K562 (cell line): ENCODE data around the gene SAV1. TPM values are rescaled to one million over a fixed set of nuclear protein-coding genes. Genes with fewer than 3 reads are reported as not detected.

Experiments
- ATAC-seq: fragments of 200-7000 bp; cut with Tn5 transposase; 3 replicates; pipeline ENCODE4 v1.9.1; 2020; ENCODE audit warnings: moderate library complexity
- BruUV-seq: library from RNA; stranded (reverse); fragments of 400-500 nt; replicated peaks from 2 replicates; lab custom pipeline; 2021; lab: Mats Ljungman, UMichigan
- CTCF ChIA-PET: fragments of 300-600 bp; formaldehyde crosslinking; extraction: SDS; loops from one replicate; lab custom pipeline; 2021; ENCODE audit warnings: low intra/inter-chr PET ratio; lab: Yijun Ruan, JAX
- POLR2A ChIA-PET: fragments of 300-600, 350-650 bp; sonication (Branson Sonifier 250); formaldehyde crosslinking; extraction: SDS; loops from one replicate; lab custom pipeline; 2021; ENCODE audit warnings: antibody characterized with exemption, inconsistent platforms; lab: Yijun Ruan, JAX
- DNase-seq, 4 experiments: peaks; one replicate each; pipeline versions ENCODE4 v3.0.0 to v3.0.0-alpha.2; 2011 to 2018; ENCODE audit warnings: low spot score in 3 of 4, mixed read lengths in 3 of 4; ENCODE audit errors: extremely low read depth in 1 of 4
- FAIRE-seq: peaks from 2 replicates; lab custom pipeline; 2011; peaks lifted over from hg19 to GRCh38; lab: Jason Lieb, UNC
- H2AFZ ChIP-seq: 2 replicates; pipeline ENCODE4 v1.6.0; 2011; ENCODE audit warnings: low read depth, low read length, control low read depth, inconsistent platforms
- H3K27ac ChIP-seq: fragments of 200-600 bp; 3 replicates; pipeline ENCODE4 v1.8.0; 2011; ENCODE audit warnings: low read depth, mild to moderate bottlenecking, control low read depth, inconsistent platforms, low read length, moderate library complexity, mixed read lengths; ENCODE audit errors: extremely low read depth
- H3K27me3 ChIP-seq, 2 experiments: fragments of 300-600 bp in 1 of 2; 2 replicates in 1 of 2; 3 replicates in 1 of 2; pipeline versions ENCODE4 v1.6.0 to v1.8.0; 2011; ENCODE audit warnings: inconsistent platforms in 2 of 2, low read length in 2 of 2, mild to moderate bottlenecking in 1 of 2, mixed read lengths in 1 of 2, moderate library complexity in 1 of 2; ENCODE audit not compliant: control insufficient read depth in 2 of 2, insufficient read depth in 2 of 2
- H3K36me3 ChIP-seq: fragments of 300-600 bp; 3 replicates; pipeline ENCODE4 v1.8.0; 2011; ENCODE audit warnings: mild to moderate bottlenecking, low read length, inconsistent platforms; ENCODE audit not compliant: control insufficient read depth, insufficient read depth
- H3K4me1 ChIP-seq, 2 experiments: fragments of 200-600 bp in 1 of 2; replicated peaks in 1 of 2; 2 replicates in 1 of 2; 3 replicates in 1 of 2; pipeline versions ENCODE4 v1.5.1 to v1.8.0; 2011; ENCODE audit warnings: inconsistent platforms in 2 of 2, low read length in 2 of 2, mild to moderate bottlenecking in 1 of 2, mixed read lengths in 1 of 2, moderate library complexity in 1 of 2; ENCODE audit not compliant: control insufficient read depth in 2 of 2, insufficient read depth in 2 of 2
- H3K4me2 ChIP-seq: 2 replicates; pipeline ENCODE4 v1.6.1; 2011; ENCODE audit warnings: low read length, control low read depth, inconsistent platforms, mixed read lengths; ENCODE audit not compliant: insufficient read depth
- H3K4me3 ChIP-seq: fragments of 200-600 bp; sonication (generic), shearing (Covaris generic); 2 replicates; pipeline ENCODE4 v1.5.1; 2016; ENCODE audit warnings: control low read depth, inconsistent platforms
- H3K79me2 ChIP-seq: fragments of 200-600 bp; 3 replicates; pipeline ENCODE4 v1.8.0; 2011; ENCODE audit warnings: low read length, inconsistent platforms; ENCODE audit not compliant: control insufficient read depth, insufficient read depth
- H3K9ac ChIP-seq, 2 experiments: 2 replicates each; pipeline versions ENCODE4 v1.6.0 to v1.6.1; 2011; ENCODE audit warnings: low read depth in 2 of 2, low read length in 2 of 2, control low read depth in 1 of 2, inconsistent platforms in 1 of 2, mild to moderate bottlenecking in 1 of 2, mixed read lengths in 1 of 2; ENCODE audit not compliant: insufficient read depth in 1 of 2
- H3K9me1 ChIP-seq: one replicate; pipeline ENCODE4 v1.6.0; 2011; ENCODE audit warnings: inconsistent platforms, mild to moderate bottlenecking, low read length, moderate library complexity; ENCODE audit not compliant: control insufficient read depth, insufficient read depth
- H3K9me3 ChIP-seq: replicated peaks from 2 replicates; pipeline ENCODE4 v1.5.1; 2011; ENCODE audit warnings: low read depth, low read length, inconsistent platforms; ENCODE audit not compliant: control insufficient read depth, insufficient read depth
- H4K20me1 ChIP-seq: replicated peaks from 2 replicates; pipeline ENCODE4 v1.6.1; 2011; ENCODE audit warnings: low read length, inconsistent platforms, mixed read lengths; ENCODE audit not compliant: control insufficient read depth, insufficient read depth
- ATF7 ChIP-seq: fragments of 450-650 bp; IDR thresholded peaks from 2 replicates; pipeline ENCODE4 v1.7.1; 2014; ENCODE audit warnings: mild to moderate bottlenecking, moderate library complexity
- CTBP1 ChIP-seq: fragments of 450-650 bp; IDR thresholded peaks from 2 replicates; pipeline ENCODE4 v1.6.1; 2016; ENCODE audit warnings: borderline replicate concordance
- GABPB1 ChIP-seq: sonication (generic); formaldehyde crosslinking; IDR thresholded peaks from 2 replicates; pipeline ENCODE4 v1.8.0; 2022; ENCODE audit warnings: mild to moderate bottlenecking, missing genetic modification reagents
- GATAD2B ChIP-seq: fragments of 450-650 bp; IDR thresholded peaks from 2 replicates; pipeline ENCODE4 v1.6.1; 2017; ENCODE audit warnings: mild to moderate bottlenecking, borderline replicate concordance
- GTF2A2 ChIP-seq: IDR thresholded peaks from 2 replicates; pipeline ENCODE4 v1.6.1; 2016; ENCODE audit warnings: mild to moderate bottlenecking, missing genetic modification characterization, missing compliant biosample characterization
- HDAC1 ChIP-seq, 2 experiments: fragments of 450-650 bp; IDR thresholded peaks; 2 replicates each; pipeline ENCODE4 v1.6.1; 2016 to 2017; ENCODE audit warnings: inconsistent platforms in 1 of 2, mild to moderate bottlenecking in 1 of 2, moderate library complexity in 1 of 2
- NCOA1 ChIP-seq: fragments of 450-650 bp; IDR thresholded peaks from 2 replicates; pipeline ENCODE4 v1.6.1; 2016; ENCODE audit warnings: low read depth
- NFATC3 ChIP-seq: fragments of 450-650 bp; IDR thresholded peaks from 2 replicates; pipeline ENCODE4 v1.6.1; 2017; ENCODE audit warnings: mild to moderate bottlenecking
- PCBP2 ChIP-seq: fragments of 200-400 bp; formaldehyde crosslinking; IDR thresholded peaks from 2 replicates; pipeline ENCODE4 v1.6.1; 2018; ENCODE audit warnings: low read length, low read depth, mild to moderate bottlenecking, moderate library complexity; ENCODE audit not compliant: poor library complexity, severe bottlenecking
- POLR3G ChIP-seq: IDR thresholded peaks from 2 replicates; pipeline ENCODE4 v1.6.1; 2011; ENCODE audit not compliant: insufficient read length, insufficient replicate concordance; ENCODE audit errors: extremely low read depth
- SRSF9 ChIP-seq: fragments of 200-400 bp; formaldehyde crosslinking; IDR thresholded peaks from 2 replicates; pipeline ENCODE4 v1.6.1; 2017; ENCODE audit warnings: low read depth, low read length, borderline replicate concordance
- ZC3H11A ChIP-seq: IDR thresholded peaks from 2 replicates; pipeline ENCODE4 v1.6.1; 2012; ENCODE audit warnings: low read depth, low read length, improper control_type of control experiment
- ZNF140 ChIP-seq: fragments of 250-450 bp; sonication (Bioruptor Pico); IDR thresholded peaks from 2 replicates; pipeline ENCODE4 v1.8.0; 2021; ENCODE audit warnings: moderate library complexity, mild to moderate bottlenecking, inconsistent platforms
- ZNF699 ChIP-seq: fragments of 250-450 bp; sonication (Bioruptor Pico); IDR thresholded peaks from 2 replicates; pipeline ENCODE4 v1.8.0; 2021; ENCODE audit warnings: mild to moderate bottlenecking, moderate library complexity; ENCODE audit not compliant: insufficient replicate concordance
- WGBS: fragments of 100-300 bp; shearing (Covaris generic); methylation state at CpG from one replicate; pipeline ENCODE4 v1.1.6; 2016; ENCODE audit warnings: low coverage, mixed read lengths; ENCODE audit not compliant: insufficient coverage; ENCODE audit errors: missing lambda C conversion rate; 5-methylcytosine and 5-hydroxymethylcytosine counted together
- in situ Hi-C: fragments of 300-500 bp; cut with MboI; formaldehyde crosslinking; loops from 4 replicates; pipeline ENCODE4 v1.15.0; 2018; ENCODE audit warnings: inconsistent platforms, mixed read lengths
- intact Hi-C: fragments of 100-400 bp; cut with micrococcal nuclease; formaldehyde crosslinking; loops from 2 replicates; pipeline ENCODE4 v1.14.2; 2022
- polyA plus RNA-seq, 8 experiments: library from polyadenylated mRNA; depleted of rRNA in 4 of 8; stranded (reverse) in 5 of 8; unstranded in 3 of 8; fragments of >200 nt; fragmentation: Nextera tagmentation in 2 of 8; fragmentation: Illumina TruSeq in 1 of 8; extraction: Ambion mirVana in 2 of 8; extraction: Trizol in 1 of 8; gene quantifications; 2 replicates each; pipeline versions ENCODE4 v1.2.1 to v1.2.3, GENCODE V29; 2011 to 2014; ENCODE audit warnings: inconsistent platforms in 1 of 8, missing spikeins in 1 of 8
- total RNA-seq, 7 experiments: library from RNA; depleted of rRNA in 6 of 7; stranded (reverse); fragments of >200 nt in 6 of 7; fragmentation: Illumina TruSeq in 2 of 7; extraction: Trizol in 2 of 7; gene quantifications; 2 replicates each; pipeline versions ENCODE4 v1.2.1 to v1.2.3, GENCODE V29; 2011 to 2021; ENCODE audit warnings: low replicate concordance in 1 of 7
- TF ChIP-seq, protein P1 (sequence below), 2 experiments: fragments of 450-650 bp; IDR thresholded peaks; 2 replicates each; pipeline ENCODE4 v1.6.1; 2016
- TF ChIP-seq, protein P2 (sequence below): conservative IDR thresholded peaks from 2 replicates; pipeline ENCODE4 v1.6.1; 2011; ENCODE audit warnings: low read depth, mild to moderate bottlenecking, low read length; ENCODE audit not compliant: control insufficient read depth
- TF ChIP-seq, protein P3 (sequence below): IDR thresholded peaks from 2 replicates; pipeline ENCODE4 v1.6.1; 2016; ENCODE audit warnings: missing genetic modification characterization, missing compliant biosample characterization
- TF ChIP-seq, protein P4 (sequence below), 2 experiments: IDR thresholded peaks; 2 replicates each; pipeline ENCODE4 v1.6.1; 2012; ENCODE audit warnings: improper control_type of control experiment in 2 of 2, low read depth in 2 of 2, low read length in 2 of 2, borderline replicate concordance in 1 of 2

The SAV1 gene
- total and polyA plus RNA-seq, 9 of the 15 experiments (the other 6 are each of a cell fraction or from before 2014, with no cell fraction given) = 6.5 to 18.1 (median 16.1) TPM

DNA sequence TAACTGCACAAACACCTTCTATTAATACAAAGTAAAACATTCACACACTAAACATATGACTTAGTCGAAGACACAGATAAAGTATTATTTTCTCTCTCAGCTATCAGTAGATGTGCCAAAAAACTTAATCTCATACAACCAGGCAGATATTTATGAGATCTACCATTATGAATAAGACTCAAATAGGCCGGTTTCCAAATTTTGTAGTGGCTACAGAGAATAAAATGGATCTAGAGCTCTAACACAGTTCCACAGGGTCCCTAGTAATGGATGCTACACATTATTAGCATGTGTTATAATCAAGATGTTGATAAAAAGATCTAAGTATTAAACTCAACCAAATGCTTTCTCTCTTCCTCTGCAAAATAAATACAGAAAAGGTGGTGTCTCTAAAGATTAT lies 10.4 kb downstream of the SAV1 start:
- peaks cover 0 to 3% of the 10 kb centered on the region in 2 experiments; a peak in 1 of 5 replicates for H3K4me1 ChIP-seq
- 21% methylated on average over 2 of the region's 2 CpGs for WGBS
- intact Hi-C loops = no loop called here

More for the DNA sequence above, 10.4 kb downstream of the SAV1 start:
- Histone ChIP-seq H3K9ac (no peak overlapping the region), H3K36me3 (peaks cover 21% of the 10 kb centered on the region; the same call in 2 of the 3 replicates), H3K4me2 (no peak overlapping the region), H3K9me1 (no peaks in the 10 kb centered on the region), H2AFZ (no peak overlapping the region), H4K20me1 (no peaks in the 10 kb centered on the region), H3K27me3 (no peaks in the 10 kb centered on the region), H3K9me3 (no peaks in the 10 kb centered on the region), H3K4me3 (no peak overlapping the region), H3K79me2 (peaks cover 74% of the 10 kb centered on the region), H3K27ac (no peak overlapping the region)
- DNase-seq = no peak
- TF ChIP-seq ZC3H11A (no peak), GATAD2B (no peak), PCBP2 (no peak), ATF7 (no peak), CTBP1 (no peak), ZNF140 (CRISPR knock-in tag) (no peak), HDAC1 (IDR thresholded peaks at IDR 0.05) (no peak), GTF2A2 (tag) (no peak), NCOA1 (no peak), POLR3G (no peak), GABPB1 (CRISPR knock-in tag) (no peak), ZNF699 (CRISPR knock-in tag) (no peak), SRSF9 (no peak), NFATC3 (no peak)
- TF ChIP-seq, protein P1, sequence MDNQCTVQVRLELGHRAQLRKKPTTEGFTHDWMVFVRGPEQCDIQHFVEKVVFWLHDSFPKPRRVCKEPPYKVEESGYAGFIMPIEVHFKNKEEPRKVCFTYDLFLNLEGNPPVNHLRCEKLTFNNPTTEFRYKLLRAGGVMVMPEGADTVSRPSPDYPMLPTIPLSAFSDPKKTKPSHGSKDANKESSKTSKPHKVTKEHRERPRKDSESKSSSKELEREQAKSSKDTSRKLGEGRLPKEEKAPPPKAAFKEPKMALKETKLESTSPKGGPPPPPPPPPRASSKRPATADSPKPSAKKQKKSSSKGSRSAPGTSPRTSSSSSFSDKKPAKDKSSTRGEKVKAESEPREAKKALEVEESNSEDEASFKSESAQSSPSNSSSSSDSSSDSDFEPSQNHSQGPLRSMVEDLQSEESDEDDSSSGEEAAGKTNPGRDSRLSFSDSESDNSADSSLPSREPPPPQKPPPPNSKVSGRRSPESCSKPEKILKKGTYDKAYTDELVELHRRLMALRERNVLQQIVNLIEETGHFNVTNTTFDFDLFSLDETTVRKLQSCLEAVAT (IDR thresholded peaks at IDR 0.05) = no peak
- TF ChIP-seq, protein P2, sequence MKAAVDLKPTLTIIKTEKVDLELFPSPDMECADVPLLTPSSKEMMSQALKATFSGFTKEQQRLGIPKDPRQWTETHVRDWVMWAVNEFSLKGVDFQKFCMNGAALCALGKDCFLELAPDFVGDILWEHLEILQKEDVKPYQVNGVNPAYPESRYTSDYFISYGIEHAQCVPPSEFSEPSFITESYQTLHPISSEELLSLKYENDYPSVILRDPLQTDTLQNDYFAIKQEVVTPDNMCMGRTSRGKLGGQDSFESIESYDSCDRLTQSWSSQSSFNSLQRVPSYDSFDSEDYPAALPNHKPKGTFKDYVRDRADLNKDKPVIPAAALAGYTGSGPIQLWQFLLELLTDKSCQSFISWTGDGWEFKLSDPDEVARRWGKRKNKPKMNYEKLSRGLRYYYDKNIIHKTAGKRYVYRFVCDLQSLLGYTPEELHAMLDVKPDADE = no peak
- TF ChIP-seq, protein P3, sequence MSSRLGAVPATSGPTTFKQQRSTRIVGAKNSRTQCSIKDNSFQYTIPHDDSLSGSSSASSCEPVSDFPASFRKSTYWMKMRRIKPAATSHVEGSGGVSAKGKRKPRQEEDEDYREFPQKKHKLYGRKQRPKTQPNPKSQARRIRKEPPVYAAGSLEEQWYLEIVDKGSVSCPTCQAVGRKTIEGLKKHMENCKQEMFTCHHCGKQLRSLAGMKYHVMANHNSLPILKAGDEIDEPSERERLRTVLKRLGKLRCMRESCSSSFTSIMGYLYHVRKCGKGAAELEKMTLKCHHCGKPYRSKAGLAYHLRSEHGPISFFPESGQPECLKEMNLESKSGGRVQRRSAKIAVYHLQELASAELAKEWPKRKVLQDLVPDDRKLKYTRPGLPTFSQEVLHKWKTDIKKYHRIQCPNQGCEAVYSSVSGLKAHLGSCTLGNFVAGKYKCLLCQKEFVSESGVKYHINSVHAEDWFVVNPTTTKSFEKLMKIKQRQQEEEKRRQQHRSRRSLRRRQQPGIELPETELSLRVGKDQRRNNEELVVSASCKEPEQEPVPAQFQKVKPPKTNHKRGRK (tag) = no peak
- TF ChIP-seq, protein P4, sequence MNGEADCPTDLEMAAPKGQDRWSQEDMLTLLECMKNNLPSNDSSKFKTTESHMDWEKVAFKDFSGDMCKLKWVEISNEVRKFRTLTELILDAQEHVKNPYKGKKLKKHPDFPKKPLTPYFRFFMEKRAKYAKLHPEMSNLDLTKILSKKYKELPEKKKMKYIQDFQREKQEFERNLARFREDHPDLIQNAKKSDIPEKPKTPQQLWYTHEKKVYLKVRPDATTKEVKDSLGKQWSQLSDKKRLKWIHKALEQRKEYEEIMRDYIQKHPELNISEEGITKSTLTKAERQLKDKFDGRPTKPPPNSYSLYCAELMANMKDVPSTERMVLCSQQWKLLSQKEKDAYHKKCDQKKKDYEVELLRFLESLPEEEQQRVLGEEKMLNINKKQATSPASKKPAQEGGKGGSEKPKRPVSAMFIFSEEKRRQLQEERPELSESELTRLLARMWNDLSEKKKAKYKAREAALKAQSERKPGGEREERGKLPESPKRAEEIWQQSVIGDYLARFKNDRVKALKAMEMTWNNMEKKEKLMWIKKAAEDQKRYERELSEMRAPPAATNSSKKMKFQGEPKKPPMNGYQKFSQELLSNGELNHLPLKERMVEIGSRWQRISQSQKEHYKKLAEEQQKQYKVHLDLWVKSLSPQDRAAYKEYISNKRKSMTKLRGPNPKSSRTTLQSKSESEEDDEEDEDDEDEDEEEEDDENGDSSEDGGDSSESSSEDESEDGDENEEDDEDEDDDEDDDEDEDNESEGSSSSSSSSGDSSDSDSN (IDR thresholded peaks at IDR 0.05; ENCODE audit: borderline replicate concordance in 1 of 2, low read depth in 2 of 2, low read length in 2 of 2) = no peak
- ATAC-seq = no peak
- in situ Hi-C loops = no loop called here
- no TSS peak for BruUV-seq
- FAIRE-seq = no peak
- CTCF ChIA-PET = no interaction called here
- POLR2A ChIA-PET = no interaction called here
